HCT116 (cell line): ENCODE results near the gene ADRB1. TPM values are rescaled to one million over a fixed set of nuclear protein-coding genes. Genes with fewer than 3 reads are reported as not detected.

Experiments
- ATAC-seq: fragments of 200-7000 bp; cut with Tn5 transposase; 2 replicates; pipeline ENCODE4 v1.9.1; 2020; ENCODE audit warnings: mild to moderate bottlenecking, moderate library complexity
- BruUV-seq: library from RNA; stranded (reverse); fragments of 400-500 nt; replicated peaks from 2 replicates; lab custom pipeline; 2021; lab: Mats Ljungman, UMichigan
- CTCF ChIA-PET: fragments of 300-600 bp; sonication (Branson Sonifier 250); formaldehyde crosslinking; loops from one replicate; lab custom pipeline; 2021; ENCODE audit warnings: antibody characterized with exemption; lab: Charles Lee
- POLR2A ChIA-PET: fragments of 300-600, 350-600 bp; sonication (Branson Sonifier 250); formaldehyde crosslinking; loops from one replicate; lab custom pipeline; 2021; ENCODE audit warnings: antibody characterized with exemption; lab: Charles Lee
- RAD21 ChIA-PET, 2 experiments: fragments of 300-600 bp; sonication (Branson Sonifier 250); formaldehyde crosslinking; loops; one replicate each; lab custom pipeline; 2023; ENCODE audit warnings: low total read pairs in 2 of 2; ENCODE audit not compliant: uncharacterized antibody in 2 of 2, unreplicated experiment in 2 of 2, low non-redundant PET in 1 of 2; lab: Charles Lee
- DNase-seq: peaks from one replicate; pipeline ENCODE4 v3.0.0-alpha.2; 2010; ENCODE audit warnings: low read depth, low spot score
- H2AFZ ChIP-seq: fragments of 200-600 bp; shearing (Covaris generic), sonication (generic); 2 replicates; pipeline ENCODE4 v1.6.1; 2017; ENCODE audit warnings: low read depth, mixed run types, mixed read lengths, antibody characterized with exemption, low read length; ENCODE audit not compliant: poor library complexity, severe bottlenecking
- H3K27ac ChIP-seq: 2 replicates; pipeline ENCODE4 v1.5.1; 2012; ENCODE audit warnings: low read depth, low read length
- H3K27me3 ChIP-seq: fragments of 200-600 bp; sonication (generic); 2 replicates; pipeline ENCODE4 v1.6.1; 2016; ENCODE audit warnings: mixed run types, low read length, mixed read lengths; ENCODE audit not compliant: insufficient read depth
- H3K36me3 ChIP-seq, 2 experiments: fragments of 200-500 bp in 1 of 2; fragments of 200-600 bp in 1 of 2; sonication (Bioruptor generic) in 1 of 2; sonication (generic) in 1 of 2; 2 replicates each; pipeline versions ENCODE4 v1.5.1 to v1.6.1; 2014 to 2016; ENCODE audit warnings: low read length in 2 of 2, inconsistent platforms in 1 of 2, mixed read lengths in 1 of 2, mixed run types in 1 of 2; ENCODE audit not compliant: insufficient read depth in 2 of 2, control insufficient read depth in 1 of 2
- H3K4me1 ChIP-seq, 2 experiments: fragments of 200-600 bp in 1 of 2; sonication (generic) in 1 of 2; 2 replicates each; pipeline versions ENCODE4 v1.5.1 to v1.6.1; 2012 to 2017; ENCODE audit warnings: low read length in 2 of 2, inconsistent platforms in 1 of 2, mild to moderate bottlenecking in 1 of 2, mixed read lengths in 1 of 2, mixed run types in 1 of 2, moderate library complexity in 1 of 2; ENCODE audit not compliant: insufficient read depth in 2 of 2, control insufficient read depth in 1 of 2
- H3K4me2 ChIP-seq: fragments of 200-600 bp; sonication (generic); 2 replicates; pipeline ENCODE4 v1.6.1; 2017; ENCODE audit warnings: mixed run types, low read length, mixed read lengths
- H3K4me3 ChIP-seq, 2 experiments: fragments of 200-600 bp in 1 of 2; sonication (generic) in 1 of 2; replicated peaks in 1 of 2; 2 replicates each; pipeline ENCODE4 v1.5.1; 2011 to 2016; ENCODE audit warnings: low read length in 2 of 2, control low read depth in 1 of 2, low read depth in 1 of 2, mild to moderate bottlenecking in 1 of 2, mixed read lengths in 1 of 2, mixed run types in 1 of 2
- H3K79me2 ChIP-seq: fragments of 200-600 bp; sonication (generic); 2 replicates; pipeline ENCODE4 v1.6.1; 2017; ENCODE audit warnings: mild to moderate bottlenecking, mixed run types, low read length, moderate library complexity, mixed read lengths; ENCODE audit not compliant: insufficient read depth
- H3K9ac ChIP-seq: fragments of 200-600 bp; sonication (generic); 2 replicates; pipeline ENCODE4 v1.6.1; 2016; ENCODE audit warnings: low read length, mixed read lengths
- H3K9me2 ChIP-seq: fragments of 200-600 bp; sonication (generic), shearing (Covaris generic); 2 replicates; pipeline ENCODE4 v1.6.1; 2017; ENCODE audit warnings: mixed run types, mild to moderate bottlenecking, moderate library complexity; ENCODE audit not compliant: insufficient read depth
- H3K9me3 ChIP-seq, 2 experiments: fragments of 200-500 bp in 1 of 2; fragments of 200-600 bp in 1 of 2; sonication (Bioruptor generic) in 1 of 2; sonication (generic) in 1 of 2; 2 replicates each; pipeline ENCODE4 v1.6.1; 2014 to 2017; ENCODE audit warnings: low read length in 2 of 2, mixed read lengths in 2 of 2, inconsistent platforms in 1 of 2, low read depth in 1 of 2, mild to moderate bottlenecking in 1 of 2, mixed run types in 1 of 2, moderate library complexity in 1 of 2; ENCODE audit not compliant: control insufficient read depth in 1 of 2, insufficient read depth in 1 of 2
- H4K20me1 ChIP-seq: fragments of 200-600 bp; sonication (generic), shearing (Covaris generic); 2 replicates; pipeline ENCODE4 v1.6.1; 2017; ENCODE audit warnings: mixed run types, mild to moderate bottlenecking, moderate library complexity; ENCODE audit not compliant: insufficient read depth
- CBX3 ChIP-seq: IDR thresholded peaks from 2 replicates; pipeline ENCODE4 v1.6.1; 2012; ENCODE audit warnings: low read depth
- CEBPB ChIP-seq: IDR thresholded peaks from 2 replicates; pipeline ENCODE4 v1.6.1; 2012; ENCODE audit warnings: low read depth
- EGR1 ChIP-seq: IDR thresholded peaks from 2 replicates; pipeline ENCODE4 v1.6.1; 2012; ENCODE audit warnings: low read depth
- EZH2phosphoT487 ChIP-seq: fragments of 200-600 bp; IDR thresholded peaks from 2 replicates; pipeline ENCODE4 v1.6.1; 2018; ENCODE audit warnings: antibody characterized with exemption, borderline replicate concordance
- FOSL1 ChIP-seq: IDR thresholded peaks from 2 replicates; pipeline ENCODE4 v1.6.1; 2012; ENCODE audit warnings: low read depth
- RAD21 ChIP-seq: IDR thresholded peaks from 2 replicates; pipeline ENCODE4 v1.6.1; 2012; ENCODE audit warnings: low read depth, mild to moderate bottlenecking
- SRF ChIP-seq: IDR thresholded peaks from 2 replicates; pipeline ENCODE4 v1.6.1; 2012; ENCODE audit warnings: low read depth
- ZFX ChIP-seq: fragments of 450-650 bp; IDR thresholded peaks from 2 replicates; pipeline ENCODE4 v1.6.1; 2017
- ZNF274 ChIP-seq: fragments of 200-500 bp; sonication (Bioruptor generic); IDR thresholded peaks from 2 replicates; pipeline ENCODE4 v1.6.1; 2014; ENCODE audit warnings: mild to moderate bottlenecking, low read depth, low read length, inconsistent platforms
- intact Hi-C: fragments of 100-400 bp; cut with micrococcal nuclease; formaldehyde crosslinking; loops from 2 replicates; pipeline ENCODE4 v1.10.0; 2022
- total RNA-seq: library from RNA; stranded (reverse); gene quantifications from one replicate; pipeline ENCODE4 v1.2.1, GENCODE V29; 2021; ENCODE audit not compliant: unreplicated experiment
- TF ChIP-seq, protein P1 (sequence below): IDR thresholded peaks from 2 replicates; pipeline ENCODE4 v1.6.1; 2012; ENCODE audit warnings: low read depth
- TF ChIP-seq, protein P2 (sequence below): IDR thresholded peaks from 2 replicates; pipeline ENCODE4 v1.6.1; 2012

The ADRB1 gene
- total RNA-seq, 1 experiment from 2014 or later = 0.89 TPM

DNA sequence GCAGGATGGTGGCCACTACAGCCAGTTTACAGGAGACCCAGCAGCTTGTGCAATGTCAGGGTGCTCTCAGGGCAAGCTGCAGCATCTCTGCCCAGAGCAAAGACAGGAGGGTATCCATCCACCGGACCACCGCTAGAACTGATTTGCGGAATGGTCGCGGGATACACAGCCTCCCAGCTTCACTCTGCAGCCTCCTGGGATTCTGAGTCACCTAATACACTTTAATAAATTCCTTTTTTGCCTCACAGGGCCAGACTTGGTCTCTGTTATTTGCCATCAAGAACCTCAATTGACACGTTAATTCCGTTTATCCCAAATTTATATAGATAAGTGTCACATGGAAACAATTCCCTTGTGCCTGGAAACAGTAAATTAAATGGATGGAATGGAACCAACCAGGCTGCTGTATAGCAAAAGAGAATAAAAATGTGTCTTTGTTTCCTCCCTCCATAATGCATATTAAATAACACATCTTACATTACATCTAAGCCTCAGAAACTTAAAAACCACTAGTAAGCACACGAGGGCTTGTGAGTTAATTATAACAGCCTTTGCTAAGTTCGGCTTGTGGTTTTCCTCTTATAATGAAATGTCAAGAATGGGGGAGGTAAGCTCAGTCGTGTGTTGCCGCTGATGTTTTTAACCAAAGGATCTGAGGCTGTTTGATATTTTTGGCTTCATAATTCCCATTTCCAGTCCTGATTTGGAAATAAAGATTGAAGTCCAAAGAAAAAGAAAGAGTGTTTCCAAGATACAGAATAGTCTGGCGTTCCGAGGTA is 52.1 kb downstream of the ADRB1 start:
- Histone ChIP-seq H3K9ac (no peak overlapping the region), H2AFZ (no peak overlapping the region), H3K4me1 (0 out of 4 replicates have a peak, but pooled peaks cover 0 to 4% of the 10 kb centered on the region in 2 experiments), H3K4me2 (no peak overlapping the region), H3K27me3 (no peaks in the 10 kb centered on the region), H3K9me2 (no peaks in the 10 kb centered on the region), H3K4me3 (no peak overlapping the region), H3K27ac (no peak overlapping the region), H4K20me1 (no peaks in the 10 kb centered on the region), H3K79me2 (no peaks in the 10 kb centered on the region), H3K9me3 (no peaks in the 10 kb centered on the region), H3K36me3 (no peaks in the 10 kb centered on the region)
- CTCF ChIA-PET = interaction anchor here (1.7 kb wide), 1 partner anchor 8 kb away, joined by 3 read pairs; no protein-coding TSS in a partner anchor
- RAD21 ChIA-PET = no interaction called here
- no TSS peak for BruUV-seq
- DNase-seq (no peak), ATAC-seq (no peak)
- TF ChIP-seq CBX3 (no peak), RAD21 (no peak), SRF (no peak), CEBPB (no peak), ZNF274 (no peak), FOSL1 (no peak), EZH2phosphoT487 (no peak), ZFX (no peak), EGR1 (no peak)
- TF ChIP-seq, protein P1, sequence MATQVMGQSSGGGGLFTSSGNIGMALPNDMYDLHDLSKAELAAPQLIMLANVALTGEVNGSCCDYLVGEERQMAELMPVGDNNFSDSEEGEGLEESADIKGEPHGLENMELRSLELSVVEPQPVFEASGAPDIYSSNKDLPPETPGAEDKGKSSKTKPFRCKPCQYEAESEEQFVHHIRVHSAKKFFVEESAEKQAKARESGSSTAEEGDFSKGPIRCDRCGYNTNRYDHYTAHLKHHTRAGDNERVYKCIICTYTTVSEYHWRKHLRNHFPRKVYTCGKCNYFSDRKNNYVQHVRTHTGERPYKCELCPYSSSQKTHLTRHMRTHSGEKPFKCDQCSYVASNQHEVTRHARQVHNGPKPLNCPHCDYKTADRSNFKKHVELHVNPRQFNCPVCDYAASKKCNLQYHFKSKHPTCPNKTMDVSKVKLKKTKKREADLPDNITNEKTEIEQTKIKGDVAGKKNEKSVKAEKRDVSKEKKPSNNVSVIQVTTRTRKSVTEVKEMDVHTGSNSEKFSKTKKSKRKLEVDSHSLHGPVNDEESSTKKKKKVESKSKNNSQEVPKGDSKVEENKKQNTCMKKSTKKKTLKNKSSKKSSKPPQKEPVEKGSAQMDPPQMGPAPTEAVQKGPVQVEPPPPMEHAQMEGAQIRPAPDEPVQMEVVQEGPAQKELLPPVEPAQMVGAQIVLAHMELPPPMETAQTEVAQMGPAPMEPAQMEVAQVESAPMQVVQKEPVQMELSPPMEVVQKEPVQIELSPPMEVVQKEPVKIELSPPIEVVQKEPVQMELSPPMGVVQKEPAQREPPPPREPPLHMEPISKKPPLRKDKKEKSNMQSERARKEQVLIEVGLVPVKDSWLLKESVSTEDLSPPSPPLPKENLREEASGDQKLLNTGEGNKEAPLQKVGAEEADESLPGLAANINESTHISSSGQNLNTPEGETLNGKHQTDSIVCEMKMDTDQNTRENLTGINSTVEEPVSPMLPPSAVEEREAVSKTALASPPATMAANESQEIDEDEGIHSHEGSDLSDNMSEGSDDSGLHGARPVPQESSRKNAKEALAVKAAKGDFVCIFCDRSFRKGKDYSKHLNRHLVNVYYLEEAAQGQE = no peak
- TF ChIP-seq, protein P2, sequence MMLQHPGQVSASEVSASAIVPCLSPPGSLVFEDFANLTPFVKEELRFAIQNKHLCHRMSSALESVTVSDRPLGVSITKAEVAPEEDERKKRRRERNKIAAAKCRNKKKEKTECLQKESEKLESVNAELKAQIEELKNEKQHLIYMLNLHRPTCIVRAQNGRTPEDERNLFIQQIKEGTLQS = no peak
- intact Hi-C loops = no loop called here
- POLR2A ChIA-PET = no interaction called here

Other genes starting within 250 kb of the ADRB1 start
- gene DCLRE1A, start 189.8 kb upstream of the ADRB1 start, total RNA-seq = 13.9 TPM
- 56.3 TPM for gene NHLRC2, start 189.2 kb upstream of the ADRB1 start, total RNA-seq
- 17.1 TPM for gene CCDC186, start 130.3 kb downstream of the ADRB1 start, total RNA-seq
- not detected for gene TDRD1, start 135.5 kb downstream of the ADRB1 start, total RNA-seq
- gene VWA2, start 195.4 kb downstream of the ADRB1 start, total RNA-seq = not detected